Smooth muscle cell of the coronary artery (primary cell): Measurements from ENCODE around the gene FAM162A. TPM values are rescaled to one million over a fixed set of nuclear protein-coding genes. Genes with fewer than 3 reads are reported as not detected.

Source experiments
- total RNA-seq: library from RNA; depleted of rRNA; stranded (reverse); fragments of >200 nt; gene quantifications from 2 replicates; pipeline ENCODE4 v1.2.3, GENCODE V29; 2014; ENCODE audit warnings: low replicate concordance

FAM162A gene, protein sequence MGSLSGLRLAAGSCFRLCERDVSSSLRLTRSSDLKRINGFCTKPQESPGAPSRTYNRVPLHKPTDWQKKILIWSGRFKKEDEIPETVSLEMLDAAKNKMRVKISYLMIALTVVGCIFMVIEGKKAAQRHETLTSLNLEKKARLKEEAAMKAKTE
- total RNA-seq = 25.7 and 28.3 TPM in 2 replicates

DNA sequence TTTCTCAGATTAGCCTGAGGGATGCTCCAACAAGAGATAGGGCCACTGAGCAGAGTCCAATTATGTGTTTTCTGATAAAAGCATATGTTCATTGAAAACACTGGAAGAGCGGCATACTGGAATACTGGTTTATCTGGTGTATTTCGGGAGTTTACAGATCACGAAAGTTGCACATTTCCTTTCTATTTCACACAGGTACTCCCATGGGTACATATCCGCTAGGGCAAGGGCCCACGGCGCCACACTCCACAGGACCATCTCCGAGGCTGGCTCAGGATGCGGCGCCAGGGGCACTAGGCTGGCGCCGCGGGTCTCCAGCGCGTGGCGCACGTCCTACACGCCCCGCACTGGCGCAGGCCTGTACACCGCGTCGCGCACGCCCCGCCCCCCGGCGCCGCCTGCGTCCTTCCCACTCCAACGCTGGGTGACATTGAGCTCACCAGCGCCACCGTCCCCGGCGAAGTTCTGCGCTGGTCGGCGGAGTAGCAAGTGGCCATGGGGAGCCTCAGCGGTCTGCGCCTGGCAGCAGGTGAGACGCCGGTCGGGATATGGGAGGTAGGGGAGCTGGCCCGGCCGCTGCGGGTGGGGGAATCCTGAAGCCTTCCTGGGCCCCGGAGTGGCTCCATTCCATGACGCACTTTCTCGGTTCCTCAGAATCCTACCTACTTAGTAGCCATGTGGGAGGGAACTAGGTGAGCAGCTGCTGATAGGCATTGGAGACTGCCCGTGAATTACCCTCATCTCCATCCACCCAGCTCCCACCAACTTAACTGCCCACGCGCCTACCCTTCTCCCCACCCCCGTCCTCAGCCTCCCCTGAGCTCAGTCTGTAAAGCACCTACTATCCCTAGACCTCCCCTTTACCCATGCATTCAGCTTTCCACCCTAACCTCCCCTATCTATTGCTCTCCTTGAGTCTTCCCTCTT lies at the start of gene FAM162A:
TSS of gene FAM162A (plus strand) at position 412 of the 927 bp plus-strand sequence. CDS start at position 496, 84 bp downstream.

DNA sequence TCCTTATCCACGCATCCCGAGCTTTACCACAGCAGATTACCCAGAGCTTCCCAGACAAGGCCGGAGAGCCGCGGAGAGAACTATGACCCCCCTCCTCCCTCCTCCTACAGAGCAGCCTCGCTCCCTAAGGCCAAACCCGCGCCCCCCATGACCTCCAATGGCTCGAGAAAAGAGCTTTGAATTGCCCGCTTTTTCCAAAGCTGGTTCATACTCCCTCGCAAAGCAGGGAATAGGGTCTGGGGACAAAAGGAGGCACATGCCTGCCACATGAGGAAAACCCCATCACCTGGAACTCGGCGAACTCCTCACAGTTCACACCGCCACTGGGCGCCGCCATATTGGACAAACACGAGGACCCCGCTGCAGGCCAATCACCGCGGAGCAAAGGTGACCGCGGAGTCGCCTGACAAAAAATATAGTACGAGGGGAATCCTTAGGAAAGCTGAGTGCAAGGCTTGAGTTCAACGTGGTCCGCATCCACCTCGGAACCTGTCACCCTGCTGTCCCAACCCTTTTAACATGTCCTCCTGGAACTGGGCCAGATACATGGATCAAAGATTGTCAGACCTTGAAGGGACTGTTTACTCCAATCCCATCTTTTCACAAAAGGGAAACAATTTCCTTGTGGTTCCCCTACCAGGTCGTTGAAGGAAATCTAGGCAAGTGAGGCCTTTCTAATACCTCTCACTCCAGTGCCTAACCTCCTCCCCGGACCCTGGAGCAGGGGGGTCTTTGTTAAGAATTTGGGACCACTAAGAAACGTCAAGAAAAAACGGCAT lies 905 bp upstream of the FAM162A start, which contains the start of gene MIX23:
TSS of gene MIX23 (minus strand) at position 344 of the 779 bp plus-strand sequence. CDS start at position 337, 7 bp downstream.

DNA sequence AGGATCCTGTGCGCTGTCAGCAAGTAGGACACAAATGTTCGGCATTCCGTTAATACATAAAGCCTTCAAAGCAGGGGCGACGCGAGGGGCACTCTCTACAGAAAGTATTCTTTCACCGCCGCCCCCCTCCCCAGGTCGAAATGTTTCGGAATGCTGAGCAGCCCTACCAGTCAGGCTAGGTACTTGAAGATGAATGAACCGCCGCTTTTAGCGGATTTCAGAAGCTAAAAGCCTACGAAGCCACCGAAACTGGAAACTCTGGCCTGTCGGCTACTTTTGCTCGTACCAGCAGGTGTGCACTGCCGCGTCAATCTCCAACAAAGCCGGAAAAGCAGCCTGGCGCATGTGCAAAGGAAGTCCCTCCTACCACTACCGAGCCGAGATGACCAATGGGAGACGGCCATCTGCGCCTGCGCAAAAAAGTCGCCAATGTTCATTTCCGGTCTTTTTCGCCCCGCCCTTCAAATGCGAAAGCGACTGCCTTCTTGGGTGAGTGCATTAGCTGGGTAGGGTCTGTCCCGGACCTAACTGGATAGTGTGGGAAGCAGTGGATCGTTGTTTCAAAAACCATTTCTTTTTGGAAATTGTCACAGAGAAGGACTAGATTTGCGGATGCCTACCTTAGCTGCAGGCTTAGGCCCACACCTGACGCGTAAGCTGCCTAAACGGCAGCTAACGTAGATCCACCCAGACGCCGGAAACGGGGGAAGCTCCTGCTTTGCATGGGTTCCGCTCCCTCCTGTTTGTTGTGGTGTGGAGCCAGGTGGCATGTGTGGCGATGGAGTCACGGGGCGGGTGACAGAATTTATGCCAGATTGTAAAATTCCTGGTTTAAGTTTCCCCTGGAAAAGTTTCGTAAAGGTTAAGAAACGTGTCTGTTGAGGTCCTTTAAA lies 32.0 kb downstream of the FAM162A start, which contains the start of gene WDR5B:
TSS of gene WDR5B (minus strand) at position 301 of the 893 bp plus-strand sequence. CDS start 534 bp downstream, outside the sequence.

Other genes starting within 250 kb of the FAM162A start
- gene CASR, start 200.5 kb upstream of the FAM162A start, total RNA-seq = under 0.01 TPM in 1 of 2 replicates, not detected in the other
- gene CSTA, start 58.9 kb upstream of the FAM162A start, total RNA-seq = 0.75 and 5.1 TPM in 2 replicates
- gene MIX23, start 951 bp upstream of the FAM162A start, total RNA-seq = 18.6 and 30.0 TPM in 2 replicates
- 3.7 and 4.1 TPM in 2 replicates for gene WDR5B, start 31.9 kb downstream of the FAM162A start, total RNA-seq
- gene KPNA1, start 130.8 kb downstream of the FAM162A start, total RNA-seq = 17.8 and 25.0 TPM in 2 replicates
- 12.0 and 20.2 TPM in 2 replicates for gene PARP9, start 180.1 kb downstream of the FAM162A start, total RNA-seq
- 7.7 and 9.6 TPM in 2 replicates for gene DTX3L, start 180.2 kb downstream of the FAM162A start, total RNA-seq
- gene PARP15, start 193.5 kb downstream of the FAM162A start, total RNA-seq = 0.23 TPM in 1 of 2 replicates, not detected in the other